ENCODE results near the gene FOXK2. TPM values are rescaled to one million over a fixed set of nuclear protein-coding genes. Genes with fewer than 3 reads are reported as not detected.

FOXK2 gene
- total RNA-seq, 4 donors from 2014 or later: 40.4 to 76.7 (median 52.4) TPM

DNA sequence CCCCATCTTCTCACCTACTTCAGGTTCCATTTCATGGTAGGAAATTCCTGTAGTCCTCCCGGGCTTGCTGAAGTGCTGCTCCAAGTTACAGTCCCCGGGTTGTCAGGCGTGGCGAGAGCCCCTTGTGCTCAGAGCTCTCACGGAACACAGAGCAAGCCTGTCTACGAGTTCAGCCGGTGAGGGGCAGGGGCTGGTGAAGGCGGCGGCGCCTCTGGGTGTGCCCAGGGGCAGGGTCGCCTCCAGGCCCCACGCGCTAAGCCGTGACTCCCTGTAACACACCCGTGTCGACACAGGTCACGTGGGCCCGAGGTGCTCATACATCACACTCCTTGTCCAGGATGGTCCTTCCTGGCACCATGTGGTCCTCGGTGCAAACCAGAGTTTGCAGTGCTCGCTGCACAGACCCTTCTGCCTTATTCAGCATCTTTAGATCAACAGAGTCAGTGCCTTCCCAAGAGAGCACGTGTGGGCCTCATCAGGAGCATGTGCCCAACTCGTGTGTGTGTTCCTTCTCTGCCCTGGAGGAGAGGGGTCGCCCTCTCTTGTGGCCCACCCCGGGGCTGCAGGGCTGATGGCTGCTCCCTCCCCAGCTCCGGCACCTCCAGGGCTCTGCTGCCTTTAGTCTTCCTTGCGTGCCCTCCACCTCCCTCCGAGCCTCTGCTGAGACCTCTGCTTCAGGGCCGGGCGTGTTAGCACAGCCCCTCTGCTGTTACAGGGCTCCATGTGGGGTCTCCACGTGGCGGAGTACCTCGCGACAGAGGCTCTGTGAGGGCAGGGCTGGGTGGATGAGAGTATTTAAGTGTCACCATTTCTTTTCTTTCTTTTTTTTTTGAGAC, 77.5 kb downstream of the FOXK2 start:
- TF ChIP-seq, protein P1, sequence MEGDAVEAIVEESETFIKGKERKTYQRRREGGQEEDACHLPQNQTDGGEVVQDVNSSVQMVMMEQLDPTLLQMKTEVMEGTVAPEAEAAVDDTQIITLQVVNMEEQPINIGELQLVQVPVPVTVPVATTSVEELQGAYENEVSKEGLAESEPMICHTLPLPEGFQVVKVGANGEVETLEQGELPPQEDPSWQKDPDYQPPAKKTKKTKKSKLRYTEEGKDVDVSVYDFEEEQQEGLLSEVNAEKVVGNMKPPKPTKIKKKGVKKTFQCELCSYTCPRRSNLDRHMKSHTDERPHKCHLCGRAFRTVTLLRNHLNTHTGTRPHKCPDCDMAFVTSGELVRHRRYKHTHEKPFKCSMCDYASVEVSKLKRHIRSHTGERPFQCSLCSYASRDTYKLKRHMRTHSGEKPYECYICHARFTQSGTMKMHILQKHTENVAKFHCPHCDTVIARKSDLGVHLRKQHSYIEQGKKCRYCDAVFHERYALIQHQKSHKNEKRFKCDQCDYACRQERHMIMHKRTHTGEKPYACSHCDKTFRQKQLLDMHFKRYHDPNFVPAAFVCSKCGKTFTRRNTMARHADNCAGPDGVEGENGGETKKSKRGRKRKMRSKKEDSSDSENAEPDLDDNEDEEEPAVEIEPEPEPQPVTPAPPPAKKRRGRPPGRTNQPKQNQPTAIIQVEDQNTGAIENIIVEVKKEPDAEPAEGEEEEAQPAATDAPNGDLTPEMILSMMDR (IDR thresholded peaks at IDR 0.05): no peak
- TF ChIP-seq POLR2A (IDR thresholded peaks at IDR 0.05): no peak
- intact Hi-C loops (cut with DNase I; ENCODE audit: low total_unique reads): no loop called here
- H3K4me3 ChIP-seq (ENCODE audit: low read depth, poor library complexity, severe bottlenecking): no peak overlapping the region
- WGBS, 2 donors: 78 to 82% methylated on average over 26 to 33 of the region's 33 CpGs
- no peak for DNase-seq (ENCODE audit: low spot score in 2 of 2)

DNA sequence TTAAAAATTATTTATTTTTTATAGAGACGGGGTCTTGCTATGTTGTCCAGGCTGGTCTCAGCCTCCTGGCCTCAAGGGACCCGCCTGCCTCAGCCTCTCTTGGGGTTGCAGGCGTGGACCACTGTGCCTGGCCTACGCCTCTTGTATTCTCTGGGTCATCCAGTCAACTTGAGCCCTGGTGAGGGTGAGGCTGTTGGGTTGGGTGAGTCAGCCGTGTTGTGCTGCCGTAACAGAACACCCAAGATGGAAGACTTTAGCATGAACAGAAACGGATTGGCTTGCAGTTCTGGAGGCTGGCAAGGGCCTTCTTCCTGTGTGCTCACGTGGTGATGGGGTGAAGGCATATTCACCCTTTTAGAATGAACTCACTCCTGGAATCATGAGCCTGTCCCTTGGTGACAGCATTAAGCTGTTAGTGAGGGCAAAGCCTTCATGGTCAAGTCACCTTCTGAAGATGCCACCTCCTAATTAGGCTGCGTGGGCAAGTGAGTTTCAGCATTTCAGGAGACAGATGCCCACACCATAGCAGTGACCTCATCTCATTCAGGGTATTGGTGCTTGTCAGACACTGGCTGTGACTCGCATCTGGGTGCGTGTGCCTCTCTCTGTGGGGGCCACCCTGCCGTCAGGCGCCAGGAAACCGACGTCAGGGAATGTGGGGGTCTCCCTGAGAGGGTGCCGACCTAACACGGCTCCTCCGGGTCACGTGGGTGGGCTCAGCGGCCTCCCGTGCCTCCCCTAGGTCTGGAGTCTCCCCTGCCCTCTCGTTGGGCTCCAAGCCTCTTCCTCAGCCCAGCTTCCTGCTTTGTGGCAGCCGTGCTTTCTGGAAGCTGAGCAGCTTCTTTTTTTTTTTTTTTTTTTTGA, 79.0 kb downstream of the FOXK2 start:
- intact Hi-C loops (cut with DNase I; ENCODE audit: low total_unique reads): no loop called here
- TF ChIP-seq, protein P1 (IDR thresholded peaks at IDR 0.05): no peak
- TF ChIP-seq POLR2A (IDR thresholded peaks at IDR 0.05): no peak
- 75 to 77% methylated on average over 23 of the region's 23 CpGs for WGBS, 2 donors
- no peak for DNase-seq (ENCODE audit: low spot score in 2 of 2)
- no peak overlapping the region for H3K4me3 ChIP-seq (ENCODE audit: low read depth, poor library complexity, severe bottlenecking)

GRCh38 chr17:82599674-82600661, 80.4 kb downstream of the FOXK2 start:
- intact Hi-C loops (cut with DNase I; ENCODE audit: low total_unique reads): no loop called here
- WGBS, 2 donors: 92 to 96% methylated on average over 15 to 25 of the region's 26 CpGs
- no peak for DNase-seq (ENCODE audit: low spot score in 2 of 2)
- TF ChIP-seq POLR2A (IDR thresholded peaks at IDR 0.05): no peak
- TF ChIP-seq, protein P1 (IDR thresholded peaks at IDR 0.05): no peak
- no peak overlapping the region for H3K4me3 ChIP-seq (ENCODE audit: low read depth, poor library complexity, severe bottlenecking)

GRCh38 chr17:82600731-82601446, 81.4 kb downstream of the FOXK2 start:
- WGBS, 2 donors: 93 to 95% methylated on average over 37 of the region's 37 CpGs
- DNase-seq (ENCODE audit: low spot score in 2 of 2): no peak
- intact Hi-C loops (cut with DNase I; ENCODE audit: low total_unique reads): no loop called here
- no peak overlapping the region for H3K4me3 ChIP-seq (ENCODE audit: low read depth, poor library complexity, severe bottlenecking)
- TF ChIP-seq, protein P1 (IDR thresholded peaks at IDR 0.05): no peak
- TF ChIP-seq POLR2A (IDR thresholded peaks at IDR 0.05): no peak
